HUES64 (cell line): ENCODE results near the gene TAF3.

Experiments
- H3K27ac ChIP-seq: 2 replicates; pipeline ENCODE4 v1.7.0; 2013; ENCODE audit warnings: low read depth, low read length, inconsistent platforms
- H3K27me3 ChIP-seq: 2 replicates; pipeline ENCODE4 v1.6.1; 2013; ENCODE audit warnings: mild to moderate bottlenecking, low read length; ENCODE audit not compliant: insufficient read depth
- H3K36me3 ChIP-seq: 2 replicates; pipeline ENCODE4 v1.6.1; 2013; ENCODE audit warnings: mild to moderate bottlenecking, low read length; ENCODE audit not compliant: insufficient read depth
- H3K4me1 ChIP-seq: 2 replicates; pipeline ENCODE4 v1.6.1; 2013; ENCODE audit warnings: mild to moderate bottlenecking, low read length, moderate library complexity; ENCODE audit not compliant: insufficient read depth
- H3K4me3 ChIP-seq: 2 replicates; pipeline ENCODE4 v1.5.1; 2013; ENCODE audit warnings: mild to moderate bottlenecking, low read length, moderate library complexity
- H3K9ac ChIP-seq: 2 replicates; pipeline ENCODE4 v1.6.1; 2013; ENCODE audit warnings: mild to moderate bottlenecking, low read depth, low read length
- H3K9me3 ChIP-seq: 2 replicates; pipeline ENCODE4 v1.6.1; 2013; ENCODE audit warnings: low read depth, low read length; ENCODE audit not compliant: insufficient read depth
- WGBS: fragments of 150-250, 120-280 bp; methylation state at CpG from one replicate; pipeline ENCODE4 v1.1.7; 2013; ENCODE audit warnings: missing lambda C conversion rate; 5-methylcytosine and 5-hydroxymethylcytosine counted together

Gene TAF3

DNA sequence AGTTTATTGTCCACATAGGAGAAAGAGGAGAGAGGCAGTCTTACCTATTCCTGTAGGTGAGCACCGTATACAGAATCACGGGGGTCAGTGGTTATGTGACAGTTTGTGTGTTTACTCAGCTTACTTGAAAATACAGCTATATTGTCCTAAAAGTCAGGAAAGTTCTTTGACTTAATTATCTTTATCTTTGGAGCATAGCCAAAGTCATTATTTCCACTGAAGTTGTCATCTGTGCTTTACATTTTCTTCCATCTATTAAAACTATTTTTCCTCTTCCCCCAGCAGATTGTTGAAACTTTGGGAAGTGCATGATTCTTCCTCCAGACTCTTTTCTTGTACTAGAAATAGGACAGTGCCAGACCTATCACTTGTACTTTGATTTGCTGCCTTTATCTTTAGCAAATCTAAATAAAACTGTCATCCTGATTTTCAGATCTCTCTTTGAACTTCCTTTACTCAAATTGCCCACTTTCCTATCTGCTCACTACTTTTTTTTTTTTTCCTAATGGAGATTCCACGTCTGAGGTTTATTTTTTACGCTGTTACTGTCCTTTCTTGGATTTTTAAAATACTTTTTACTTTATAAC, 58.3 kb downstream of the TAF3 start:
- Histone ChIP-seq H3K27ac (no peak overlapping the region), H3K4me1 (peaks cover 8% of the 10 kb centered on the region), H3K4me3 (no peak overlapping the region), H3K36me3 (no peaks in the 10 kb centered on the region), H3K9ac (no peak overlapping the region), H3K9me3 (no peaks in the 10 kb centered on the region), H3K27me3 (no peaks in the 10 kb centered on the region)
- WGBS = 81% methylated on average over 2 of the region's 4 CpGs

DNA sequence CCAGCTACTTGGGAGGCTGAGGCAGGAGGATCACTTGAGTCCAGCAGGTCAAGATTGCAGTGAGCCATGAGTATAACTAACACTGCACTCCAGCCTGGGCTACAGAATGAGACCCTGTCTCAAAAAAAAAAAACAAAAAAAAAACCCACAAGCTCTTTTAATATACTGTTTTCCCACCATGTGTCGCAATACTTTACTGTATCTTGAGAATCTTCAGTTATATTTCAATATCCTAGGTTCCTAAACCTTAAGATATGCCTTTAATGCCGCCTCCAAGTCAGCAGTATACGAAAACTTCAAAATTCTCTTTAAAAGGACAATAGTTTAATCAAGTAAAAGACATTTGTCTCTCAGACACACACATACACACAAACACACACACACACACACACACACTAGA, 62.8 kb downstream of the TAF3 start:
- no peaks in the 10 kb centered on the region for H3K27me3 ChIP-seq
- no peaks in the 10 kb centered on the region for H3K4me1 ChIP-seq
- H3K4me3 ChIP-seq = no peak overlapping the region
- H3K27ac ChIP-seq = no peak overlapping the region
- H3K9me3 ChIP-seq = no peaks in the 10 kb centered on the region
- no peaks in the 10 kb centered on the region for H3K36me3 ChIP-seq
- no peak overlapping the region for H3K9ac ChIP-seq
- WGBS = 98% methylated on average over 3 of the region's 3 CpGs

DNA sequence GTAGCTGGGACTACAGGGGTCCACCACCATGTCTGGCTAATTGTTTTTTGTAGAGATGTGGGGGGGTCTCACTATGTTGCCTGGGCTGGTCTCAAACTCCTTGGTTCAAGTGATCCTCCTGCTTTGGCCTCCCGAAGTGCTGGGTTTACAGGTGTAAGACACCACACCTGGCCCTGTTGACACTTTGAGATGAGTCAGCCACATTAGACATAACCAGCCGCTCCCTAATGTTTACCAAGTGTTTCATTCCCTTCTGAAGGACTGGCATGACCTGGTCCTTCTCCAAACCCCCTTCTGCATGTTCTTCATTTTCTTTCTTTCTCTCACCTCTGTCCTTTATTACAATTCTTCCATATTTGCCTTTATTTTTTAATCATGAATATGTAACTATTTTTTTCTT, 67.8 kb downstream of the TAF3 start:
- H3K27me3 ChIP-seq = no peaks in the 10 kb centered on the region
- H3K9me3 ChIP-seq = no peaks in the 10 kb centered on the region
- H3K4me1 ChIP-seq = peaks cover 18% of the 10 kb centered on the region
- no peak overlapping the region for H3K27ac ChIP-seq
- no peak overlapping the region for H3K4me3 ChIP-seq
- 94% methylated on average over 2 of the region's 2 CpGs for WGBS
- no peaks in the 10 kb centered on the region for H3K36me3 ChIP-seq
- no peak overlapping the region for H3K9ac ChIP-seq

- 80% methylated on average over 8 of the region's 8 CpGs for WGBS
- Histone ChIP-seq H3K4me1 (peaks cover 18% of the 10 kb centered on the region), H3K36me3 (no peaks in the 10 kb centered on the region), H3K9ac (no peak overlapping the region), H3K27ac (no peak overlapping the region), H3K27me3 (no peaks in the 10 kb centered on the region), H3K9me3 (no peaks in the 10 kb centered on the region), H3K4me3 (no peak overlapping the region)
Observed at GRCh38 chr10:7887174-7887816, 69.0 kb downstream of the TAF3 start.

- no peak overlapping the region for H3K4me3 ChIP-seq
- no peaks in the 10 kb centered on the region for H3K9me3 ChIP-seq
- no peaks in the 10 kb centered on the region for H3K36me3 ChIP-seq
- no peak overlapping the region for H3K9ac ChIP-seq
- H3K27ac ChIP-seq = no peak overlapping the region
- H3K4me1 ChIP-seq = peaks cover 18% of the 10 kb centered on the region
- H3K27me3 ChIP-seq = no peaks in the 10 kb centered on the region
- WGBS = 84% methylated on average over 5 of the region's 5 CpGs
Observed at GRCh38 chr10:7889947-7890542, 71.7 kb downstream of the TAF3 start.

- Histone ChIP-seq H3K27me3 (no peaks in the 10 kb centered on the region), H3K9ac (no peak overlapping the region), H3K4me3 (no peak overlapping the region), H3K9me3 (no peaks in the 10 kb centered on the region), H3K4me1 (peaks cover 18% of the 10 kb centered on the region), H3K27ac (no peak overlapping the region), H3K36me3 (no peaks in the 10 kb centered on the region)
- 96% methylated on average over 5 of the region's 6 CpGs for WGBS
Observed at GRCh38 chr10:7890781-7891180, 72.5 kb downstream of the TAF3 start.

- Histone ChIP-seq H3K27me3 (no peaks in the 10 kb centered on the region), H3K9me3 (no peaks in the 10 kb centered on the region), H3K4me1 (peaks cover 18% of the 10 kb centered on the region), H3K9ac (no peak overlapping the region), H3K4me3 (no peak overlapping the region), H3K27ac (no peak overlapping the region), H3K36me3 (no peaks in the 10 kb centered on the region)
- whole genome bisulfite sequencing = no CpG with 5 or more reads among the region's 1 CpG
Observed at GRCh38 chr10:7891634-7892033, 73.3 kb downstream of the TAF3 start.

DNA sequence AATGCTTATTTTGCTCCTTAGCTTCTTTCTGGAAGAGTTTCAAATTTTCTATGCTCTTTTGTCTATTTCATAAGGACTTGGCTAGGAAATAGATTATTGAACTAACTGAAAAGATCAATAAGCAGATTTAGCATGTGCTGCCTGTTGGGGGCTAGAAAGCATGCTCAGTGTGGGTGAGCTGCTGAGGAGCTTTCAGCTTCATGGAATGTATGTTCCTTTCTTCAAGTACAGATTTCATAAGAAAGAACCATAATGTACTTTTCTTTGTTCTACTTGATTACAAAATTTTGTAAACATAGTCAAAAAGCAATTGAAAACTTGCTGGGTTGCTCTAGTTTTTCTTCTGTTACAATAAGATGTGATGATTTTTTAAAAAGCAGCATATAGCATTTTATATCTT, 73.8 kb downstream of the TAF3 start:
- Histone ChIP-seq H3K4me1 (peaks cover 16% of the 10 kb centered on the region), H3K9ac (no peak overlapping the region), H3K9me3 (no peaks in the 10 kb centered on the region), H3K27ac (no peak overlapping the region), H3K27me3 (no peaks in the 10 kb centered on the region), H3K36me3 (no peaks in the 10 kb centered on the region), H3K4me3 (no peak overlapping the region)

DNA sequence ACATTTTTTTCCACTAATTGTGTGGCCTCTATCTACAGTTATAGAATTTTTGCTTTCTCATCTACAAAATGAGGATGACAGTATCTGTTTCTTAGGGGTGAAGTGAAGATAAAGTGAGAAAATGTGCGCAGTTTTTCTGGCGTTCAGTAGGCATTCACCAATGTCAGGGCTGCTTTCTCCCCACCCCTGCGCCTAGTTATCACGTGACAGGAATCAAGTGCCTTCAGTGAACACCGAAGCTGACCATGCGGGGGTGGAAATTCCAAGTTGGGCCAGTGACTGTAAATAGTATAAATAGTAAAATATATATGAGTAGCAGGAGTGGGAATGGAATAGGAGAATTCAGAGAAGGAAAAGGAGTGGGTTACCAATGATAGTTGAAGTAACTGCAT, 77.4 kb downstream of the TAF3 start:
- Histone ChIP-seq H3K4me1 (no peaks in the 10 kb centered on the region), H3K9ac (no peak overlapping the region), H3K9me3 (no peaks in the 10 kb centered on the region), H3K27me3 (no peaks in the 10 kb centered on the region), H3K27ac (no peak overlapping the region), H3K36me3 (no peaks in the 10 kb centered on the region), H3K4me3 (no peak overlapping the region)
- WGBS = 95% methylated on average over 6 of the region's 6 CpGs

DNA sequence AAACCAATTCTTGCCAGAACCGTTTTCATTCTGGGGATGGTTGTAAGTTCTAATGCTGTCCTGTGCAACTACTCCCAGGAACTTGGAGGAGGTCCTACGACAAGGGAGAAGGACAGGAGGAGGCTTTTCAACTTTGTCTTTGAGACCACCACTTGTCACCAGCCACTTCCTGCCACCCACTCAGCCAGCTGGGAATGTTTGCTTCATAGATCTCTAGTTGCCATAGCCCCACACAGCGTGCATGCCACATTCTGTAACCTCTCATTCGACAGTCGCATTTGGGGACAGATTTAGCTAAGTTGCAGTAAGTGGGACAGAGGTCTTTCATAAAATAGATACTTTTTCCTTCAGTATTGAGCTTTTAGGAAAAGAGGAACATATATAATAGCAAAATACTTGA, 78.0 kb downstream of the TAF3 start:
- H3K27ac ChIP-seq = no peak overlapping the region

DNA sequence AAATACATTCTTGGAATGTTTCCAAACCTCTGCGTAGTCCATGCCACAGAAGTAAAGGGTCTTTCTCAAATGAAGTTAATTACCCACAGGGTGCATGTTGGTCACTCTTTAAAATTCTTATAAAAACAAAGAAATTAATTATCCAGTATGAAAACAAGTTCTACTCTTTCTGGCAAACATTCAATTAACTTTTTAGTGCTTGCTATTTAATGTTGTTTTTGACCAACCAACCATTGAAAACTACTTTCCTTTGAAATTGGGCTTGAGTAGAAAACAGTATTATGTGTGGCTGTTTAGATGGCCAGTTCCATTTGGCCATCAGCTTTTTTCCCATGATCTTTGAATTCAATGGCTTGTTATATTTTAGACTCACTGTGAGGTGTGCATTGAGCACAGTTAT, 83.0 kb downstream of the TAF3 start:
- no peak overlapping the region for H3K27ac ChIP-seq
- no peaks in the 10 kb centered on the region for H3K27me3 ChIP-seq
- no peak overlapping the region for H3K9ac ChIP-seq
- no peak overlapping the region for H3K4me3 ChIP-seq
- no peaks in the 10 kb centered on the region for H3K4me1 ChIP-seq
- 100% methylated on average over 1 of the region's 1 CpG for WGBS
- H3K9me3 ChIP-seq = no peaks in the 10 kb centered on the region
- H3K36me3 ChIP-seq = no peaks in the 10 kb centered on the region

More for the DNA sequence above, 78.0 kb downstream of the TAF3 start:
- Histone ChIP-seq H3K9ac (no peak overlapping the region), H3K9me3 (no peaks in the 10 kb centered on the region), H3K4me1 (no peaks in the 10 kb centered on the region), H3K36me3 (no peaks in the 10 kb centered on the region), H3K4me3 (no peak overlapping the region), H3K27me3 (no peaks in the 10 kb centered on the region)
- 95% methylated on average over 5 of the region's 5 CpGs for WGBS
